MM.1S (cell line): ENCODE data around the gene MTA2.

ENCODE experiments used
- CTCF ChIP-seq: fragments of 300-600 bp; sonication (generic); IDR thresholded peaks from 2 replicates; pipeline ENCODE4 v1.5.1; 2016; ENCODE audit warnings: antibody characterized with exemption, low read length, mixed read lengths
- EZH2 ChIP-seq: fragments of 300-600 bp; sonication (generic); optimal IDR thresholded peaks from 2 replicates; pipeline ENCODE3; 2017; ENCODE audit warnings: low read depth, mild to moderate bottlenecking, antibody characterized with exemption, low read length, mixed read lengths
- EZH2phosphoT487 ChIP-seq: fragments of 300-600 bp; sonication (generic); IDR thresholded peaks from 2 replicates; pipeline ENCODE4 v1.6.1; 2018; ENCODE audit warnings: antibody characterized with exemption, low read length

GRCh38 chr11:62602141-62603071 is 741 bp upstream of the MTA2 start:
- TF ChIP-seq CTCF = no peak
- no peak for TF ChIP-seq EZH2
- TF ChIP-seq EZH2phosphoT487 = no peak
